Endothelial cell of umbilical vein (primary cell): ENCODE results near the gene SLIRP.
"Not testable (repeated sequence)": the region's sequence is repeated elsewhere in the genome, so short reads cannot be mapped to it uniquely, and the experiment has no call there.

Experiments used
- CTCF ChIP-seq, 2 donors: IDR thresholded peaks; 1 replicate in 1 of 2; 2 replicates in 1 of 2; pipeline ENCODE4 v1.5.1; 2011; ENCODE audit warnings: low read length in 2 of 2, mild to moderate bottlenecking in 2 of 2, moderate library complexity in 2 of 2, control low read depth in 1 of 2, inconsistent platforms in 1 of 2, low read depth in 1 of 2; ENCODE audit not compliant: insufficient read depth in 1 of 2; ENCODE audit errors: extremely low read depth in 1 of 2
- EZH2 ChIP-seq: IDR thresholded peaks from 2 replicates; pipeline ENCODE4 v1.6.1; 2012; ENCODE audit warnings: borderline replicate concordance, low read depth, mild to moderate bottlenecking, moderate library complexity, low read length, inconsistent platforms; ENCODE audit not compliant: severe bottlenecking
- FOS ChIP-seq: IDR thresholded peaks from 2 replicates; pipeline ENCODE4 v1.6.1; 2011; ENCODE audit warnings: mild to moderate bottlenecking, low read length, moderate library complexity, borderline replicate concordance; ENCODE audit not compliant: insufficient read depth
- GATA2 ChIP-seq: IDR thresholded peaks from 2 replicates; pipeline ENCODE4 v1.7.0; 2011; ENCODE audit warnings: low read depth, mild to moderate bottlenecking, moderate library complexity, mixed read lengths, low read length; ENCODE audit not compliant: insufficient read length, insufficient read depth
- JUN ChIP-seq: IDR thresholded peaks from 2 replicates; pipeline ENCODE4 v1.6.1; 2011; ENCODE audit warnings: borderline replicate concordance, low read depth; ENCODE audit not compliant: insufficient read length, insufficient read depth
- MAX ChIP-seq: IDR thresholded peaks from 2 replicates; pipeline ENCODE4 v1.6.1; 2011; ENCODE audit not compliant: insufficient read depth, insufficient read length
- MYC ChIP-seq: IDR thresholded peaks from one replicate; pipeline ENCODE4 v1.6.1; 2011; ENCODE audit warnings: mild to moderate bottlenecking, low read depth, low read length
- POLR2A ChIP-seq: IDR thresholded peaks from 2 replicates; pipeline ENCODE4 v1.6.1; 2012; ENCODE audit warnings: low read depth, mild to moderate bottlenecking, control low read depth, low read length
- POLR2AphosphoS5 ChIP-seq: IDR thresholded peaks from 2 replicates; pipeline ENCODE4 v1.6.1; 2012; ENCODE audit warnings: low read depth, mild to moderate bottlenecking, control low read depth, low read length, moderate library complexity; ENCODE audit not compliant: insufficient read depth

- not testable (repeated sequence) for TF ChIP-seq CTCF (IDR thresholded peaks at IDR 0.05; ENCODE audit: extremely low read depth in 1 of 2, insufficient read depth in 1 of 2, low read depth in 1 of 2, low read length in 2 of 2); POLR2AphosphoS5; EZH2; GATA2; JUN; POLR2A; MAX; FOS; MYC
Measured at GRCh38 chr14:77661562-77661961, 46.3 kb upstream of the SLIRP start.
